ENCODE results near the gene CIZ1.
"Not testable (repeated sequence)": the region's sequence is repeated elsewhere in the genome, so short reads cannot be mapped to it uniquely, and the experiment has no call there.

Gene CIZ1

DNA sequence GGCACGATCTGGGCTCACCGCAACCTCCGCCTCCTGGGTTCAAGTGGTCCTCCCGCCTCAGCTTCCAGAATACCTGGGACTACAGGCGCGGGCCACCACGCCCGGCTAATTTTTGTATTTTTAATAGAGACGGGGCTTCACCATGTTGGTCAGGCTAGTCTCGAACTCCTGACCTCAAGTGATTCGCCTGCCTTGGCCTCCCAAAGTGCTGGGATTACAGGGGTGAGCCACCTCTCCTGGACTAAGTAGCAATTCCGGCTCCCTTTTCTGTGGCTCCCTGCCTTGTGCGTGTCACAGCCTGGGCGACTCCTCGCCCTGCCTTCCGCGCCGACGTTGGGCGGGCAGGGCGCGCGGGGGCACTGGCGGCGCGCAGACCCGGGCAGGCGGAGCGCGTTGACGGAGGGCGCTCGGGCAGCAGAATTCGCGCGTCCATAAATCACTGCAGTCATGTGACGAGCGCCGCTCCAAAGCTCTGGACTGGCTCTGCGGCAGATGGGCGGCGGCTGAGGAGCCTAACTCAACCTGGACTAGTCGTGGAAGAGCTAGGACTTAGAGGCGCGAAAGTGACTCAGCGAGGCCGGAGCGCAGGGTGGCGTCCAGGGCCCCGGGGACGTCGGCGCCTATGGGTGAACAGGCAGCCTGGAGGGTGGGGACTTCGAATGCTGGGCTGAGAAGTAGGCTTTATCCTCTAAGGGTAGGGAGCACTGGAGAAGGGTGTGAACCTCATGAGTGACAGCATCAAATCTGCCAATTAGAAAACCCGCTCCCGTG is 1.4 kb upstream of the CIZ1 start:
- in situ Hi-C loops (cut with MboI; ENCODE audit: low sequenced_read_pairs), result no loop called here

DNA sequence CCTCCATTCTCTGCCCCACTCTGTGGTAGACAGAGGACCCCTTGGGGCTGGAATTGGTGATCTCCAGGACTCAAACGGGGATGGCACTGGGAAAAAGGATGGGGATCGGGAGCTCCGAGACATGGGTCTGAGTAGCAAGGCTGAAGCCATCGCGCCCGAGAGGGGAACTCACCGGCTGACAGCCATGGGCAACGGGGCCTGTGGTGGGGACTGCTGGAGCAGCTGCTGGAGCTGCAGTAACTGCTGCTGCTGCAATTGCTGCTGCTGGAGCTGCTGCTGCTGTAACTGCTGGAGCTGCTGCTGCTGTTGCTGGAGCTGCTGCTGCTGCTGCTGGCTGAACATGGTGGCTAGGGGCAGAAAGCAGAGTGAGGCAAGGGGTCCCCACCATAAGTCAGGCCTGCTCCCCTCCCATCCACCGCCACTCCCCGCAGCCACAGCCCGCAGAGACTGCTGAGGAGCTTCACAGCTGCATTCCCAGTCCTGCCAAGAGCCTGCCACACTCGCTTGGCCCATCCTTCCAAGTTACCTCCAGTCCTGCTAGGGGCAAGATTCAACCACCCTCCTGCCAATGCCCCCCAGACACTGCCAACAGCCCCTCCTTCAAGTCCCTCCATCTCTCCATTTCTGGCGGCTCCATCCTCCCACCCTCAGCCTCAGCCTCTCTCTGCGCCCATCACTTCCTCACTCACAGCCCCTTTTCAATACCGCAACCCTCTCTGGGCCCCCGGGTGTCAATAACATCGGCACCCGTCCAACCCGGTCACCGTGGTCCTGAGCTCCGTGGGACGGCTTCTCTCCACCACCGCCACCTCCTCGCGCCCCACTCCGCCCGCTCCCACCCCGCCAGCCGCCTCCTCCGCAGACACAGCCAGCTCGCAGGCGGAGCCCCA is 611 bp downstream of the CIZ1 start:
- in situ Hi-C loops (cut with MboI; ENCODE audit: low sequenced_read_pairs), result no loop called here

DNA sequence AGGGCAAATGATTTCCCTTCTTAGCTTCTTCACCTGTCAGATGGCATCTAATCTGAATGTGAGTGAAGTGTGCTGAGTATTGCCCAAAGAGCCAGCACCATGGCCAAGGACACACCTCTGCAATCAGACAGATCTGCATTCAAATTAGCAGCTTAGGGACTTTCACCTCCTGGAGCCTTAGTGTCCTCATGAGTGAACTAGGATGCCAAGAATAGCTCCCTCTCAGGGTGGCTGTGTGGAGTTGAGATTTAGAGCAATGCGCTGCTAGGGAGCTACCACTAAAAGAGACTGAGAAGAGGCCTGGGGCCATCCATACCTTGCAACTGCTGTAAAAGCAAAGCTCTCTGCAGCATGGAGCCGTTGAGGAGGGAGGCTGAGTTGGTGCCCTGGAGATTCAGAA is 1.4 kb downstream of the CIZ1 start:
- in situ Hi-C loops (cut with MboI; ENCODE audit: low sequenced_read_pairs), result no loop called here

DNA sequence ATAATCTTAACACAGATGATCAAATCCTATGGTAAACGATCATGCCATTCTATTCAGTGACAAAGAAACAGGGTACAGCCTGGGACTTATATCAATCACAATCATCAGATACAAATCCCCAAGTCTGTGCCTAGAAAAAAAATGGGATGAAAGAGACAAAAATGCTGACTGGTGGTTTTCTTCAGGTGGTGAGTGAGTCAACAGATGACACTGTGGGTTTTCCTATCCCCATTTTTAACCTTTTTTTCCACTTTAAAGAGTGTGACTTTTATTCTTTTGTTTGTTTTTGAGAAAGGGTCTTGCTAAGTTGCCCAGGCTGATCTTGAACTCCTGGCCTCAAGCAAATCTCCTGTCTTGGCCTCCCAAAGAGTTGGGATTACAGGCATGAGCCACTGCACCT is 3.2 kb downstream of the CIZ1 start:
- in situ Hi-C loops (cut with MboI; ENCODE audit: low sequenced_read_pairs), result no loop called here

DNA sequence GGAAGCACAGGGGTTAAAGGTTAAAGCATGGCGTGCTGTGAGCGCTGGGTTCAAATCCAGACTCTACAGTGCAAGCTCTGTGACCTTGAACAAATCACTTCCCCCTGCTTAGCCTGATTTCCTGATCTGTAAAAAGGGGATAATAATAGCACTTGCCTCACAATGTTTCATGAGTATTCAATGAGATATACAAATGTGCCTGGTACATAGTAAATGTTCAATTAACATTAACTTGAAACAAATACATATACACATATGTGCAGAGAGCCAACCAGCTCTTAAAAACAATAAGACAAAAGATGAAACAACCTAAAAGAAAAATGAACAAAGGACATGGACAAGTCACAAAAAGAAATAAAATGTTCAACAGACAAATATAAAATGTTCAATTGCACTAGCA is 4.0 kb downstream of the CIZ1 start:
- in situ Hi-C loops (cut with MboI; ENCODE audit: low sequenced_read_pairs), result no loop called here

DNA sequence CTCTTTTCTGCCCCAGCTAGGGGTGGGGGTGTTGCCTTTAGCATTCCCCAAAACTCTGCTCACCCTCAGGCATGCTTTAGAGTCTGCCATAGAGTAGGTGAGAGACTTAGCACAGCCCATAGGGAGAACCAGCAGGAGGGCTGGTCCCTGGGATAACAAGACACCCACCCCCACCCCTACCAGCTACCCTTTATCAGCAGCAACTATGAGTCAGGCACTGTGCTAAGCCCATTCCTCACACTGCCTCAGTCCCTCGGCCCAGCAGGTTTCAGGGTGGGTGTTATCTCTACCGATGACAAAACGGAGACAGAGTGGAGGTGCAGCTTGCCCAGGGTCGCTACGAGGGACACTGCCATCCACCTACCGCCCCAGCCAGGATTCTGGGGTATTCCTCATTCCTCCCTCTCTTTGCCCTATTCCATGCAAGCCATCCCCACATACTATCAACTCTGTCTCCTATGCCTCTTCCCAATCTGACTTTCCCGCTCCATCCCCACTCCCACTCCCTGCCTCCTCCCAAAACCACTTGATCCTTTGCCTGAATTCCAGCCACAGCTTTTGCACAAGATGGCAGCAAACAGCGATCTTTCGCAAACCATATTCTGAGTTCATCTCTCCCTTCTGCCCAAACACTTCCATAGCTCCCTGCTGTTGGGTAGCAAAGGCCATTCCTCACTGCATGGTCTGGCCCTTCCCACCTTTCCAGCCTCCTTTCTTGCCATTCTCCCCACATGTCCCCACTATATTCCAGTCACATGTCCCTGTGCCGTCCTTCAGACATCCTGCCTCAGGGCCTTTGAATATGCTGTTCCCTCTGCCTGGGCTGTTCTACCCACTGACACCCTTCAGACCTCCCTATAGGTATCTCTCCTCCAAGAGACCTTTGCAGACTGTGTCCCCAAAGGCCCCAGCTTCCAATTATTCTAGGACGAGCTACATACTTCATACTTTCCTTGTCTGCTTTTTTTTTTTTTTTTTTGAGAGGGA is 5.1 kb downstream of the CIZ1 start:
- in situ Hi-C loops (cut with MboI; ENCODE audit: low sequenced_read_pairs), result no loop called here

DNA sequence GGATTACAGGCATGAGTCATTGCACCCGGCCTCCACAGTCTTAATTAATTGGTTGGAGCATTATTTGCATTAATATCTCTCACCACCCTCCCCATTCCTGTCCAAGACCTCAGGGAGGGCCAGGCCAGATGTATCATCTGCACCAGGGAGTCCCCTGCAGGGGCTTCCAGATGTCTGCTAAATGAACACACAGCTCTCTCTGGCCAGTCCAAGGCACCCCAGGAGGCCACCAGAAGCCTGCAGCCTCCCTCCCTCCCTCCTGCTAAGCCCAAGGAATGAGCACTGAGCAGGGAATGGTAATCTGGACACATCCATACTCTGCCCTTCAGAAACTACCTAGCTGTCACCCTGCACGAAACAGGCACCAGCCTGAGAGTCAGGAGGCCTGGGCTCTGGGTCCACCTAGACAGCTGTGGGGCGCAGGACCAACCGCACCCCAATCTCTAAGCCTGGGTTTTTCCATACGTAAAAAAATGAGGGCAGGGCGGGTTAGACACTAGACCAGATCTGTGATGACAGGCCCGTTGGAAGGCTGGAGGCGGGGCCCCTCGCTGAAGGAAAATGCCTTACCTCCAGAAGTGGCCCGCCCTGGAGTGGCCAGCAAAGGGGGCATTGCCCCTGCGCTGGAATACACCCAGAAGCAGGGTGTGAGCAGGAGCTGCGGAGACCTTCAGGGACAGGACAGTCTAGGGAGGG is 8.3 kb downstream of the CIZ1 start:
- in situ Hi-C loops (cut with MboI; ENCODE audit: low sequenced_read_pairs), result no loop called here

DNA sequence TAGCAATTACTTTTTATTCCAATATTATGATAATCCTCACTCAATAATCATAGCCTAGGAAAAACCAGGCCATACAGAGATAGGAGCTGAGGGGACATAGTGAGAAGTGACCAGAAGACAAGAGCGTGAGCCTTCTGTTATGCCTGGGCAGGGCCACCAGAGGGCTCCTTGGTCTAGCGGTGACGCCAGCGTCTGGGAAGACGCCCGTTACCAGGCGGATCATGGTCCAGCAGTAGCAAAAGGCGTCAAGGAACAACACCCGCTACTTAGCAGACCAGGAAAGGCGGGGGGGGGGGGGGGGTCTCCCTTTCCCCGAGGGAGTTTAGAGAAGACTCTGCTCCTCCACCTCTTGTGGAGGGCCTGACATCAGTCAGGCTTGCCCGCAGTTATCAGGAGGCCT is 9.9 kb downstream of the CIZ1 start:
- in situ Hi-C loops (cut with MboI; ENCODE audit: low sequenced_read_pairs), result not testable (repeated sequence)

DNA sequence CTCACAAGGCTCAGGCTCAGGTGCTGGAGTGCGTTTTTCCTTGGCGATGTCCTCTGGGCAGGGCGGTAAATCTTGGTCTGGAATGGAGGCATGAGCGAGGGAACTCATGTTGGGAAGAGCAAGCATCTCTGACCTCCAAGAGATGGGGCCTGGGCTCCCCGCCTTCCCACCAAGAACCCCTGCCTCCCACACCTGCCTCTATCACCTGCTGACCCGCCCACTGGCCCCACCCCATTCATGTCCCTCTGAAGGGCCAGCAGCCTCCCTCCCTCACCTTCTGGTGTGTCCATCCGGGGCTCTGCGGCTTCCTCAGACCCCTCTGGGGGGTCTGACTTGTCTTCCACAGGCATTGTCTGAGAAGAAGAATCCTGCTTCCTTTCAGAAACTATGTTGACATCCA is 10.9 kb downstream of the CIZ1 start:
- in situ Hi-C loops (cut with MboI; ENCODE audit: low sequenced_read_pairs), result no loop called here

DNA sequence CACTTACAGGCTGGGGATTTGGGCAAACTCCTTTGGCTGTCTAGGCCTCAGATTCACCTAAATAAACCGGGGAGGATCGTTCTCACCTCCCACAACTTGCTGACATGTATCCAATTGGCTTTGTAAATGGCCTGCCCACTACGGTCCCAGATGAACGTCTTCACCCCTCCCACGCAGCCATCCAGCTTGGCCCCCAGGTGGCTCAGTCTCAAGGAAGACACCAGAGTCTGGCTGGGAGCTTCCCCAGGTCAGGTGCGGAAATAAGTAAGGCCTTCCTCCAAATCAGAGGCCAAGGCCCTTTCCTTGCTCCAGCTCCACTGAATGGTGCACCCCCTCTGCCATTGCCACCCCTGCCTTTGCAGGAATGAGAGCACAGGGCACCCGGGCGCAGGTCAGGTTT is 11.4 kb downstream of the CIZ1 start:
- in situ Hi-C loops (cut with MboI; ENCODE audit: low sequenced_read_pairs), result no loop called here

DNA sequence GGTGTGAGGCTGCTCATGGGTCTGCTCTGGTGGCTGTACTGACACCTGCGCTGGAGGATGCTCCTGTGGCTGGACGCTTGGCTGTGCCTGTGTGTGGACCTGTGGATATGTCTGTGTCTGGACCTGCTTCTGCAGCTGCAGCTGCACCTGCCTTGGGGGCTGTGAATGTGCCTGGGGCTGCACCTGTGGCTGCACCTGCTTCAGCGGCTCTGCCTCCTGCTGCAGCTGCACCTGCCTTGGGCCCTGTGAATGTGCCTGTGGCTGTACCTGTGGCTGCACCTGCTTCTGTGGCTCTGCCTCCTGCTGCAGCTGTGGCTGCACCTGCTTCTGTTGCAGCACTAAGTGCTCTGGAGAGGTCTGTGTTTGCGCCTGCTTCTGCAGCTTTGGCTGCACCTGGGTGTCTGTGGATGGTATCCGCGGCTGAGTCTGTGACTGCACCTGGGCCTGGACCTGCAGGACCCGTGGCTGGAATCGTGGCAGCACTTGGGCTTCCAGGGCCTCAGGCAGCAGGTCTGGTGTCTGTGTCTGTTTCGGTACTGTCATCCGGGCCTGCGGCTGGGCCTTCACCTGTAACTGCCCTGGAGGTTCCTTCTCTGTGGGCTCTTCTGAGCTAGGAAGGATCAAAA is 12.5 kb downstream of the CIZ1 start:
- in situ Hi-C loops (cut with MboI; ENCODE audit: low sequenced_read_pairs), result no loop called here

DNA sequence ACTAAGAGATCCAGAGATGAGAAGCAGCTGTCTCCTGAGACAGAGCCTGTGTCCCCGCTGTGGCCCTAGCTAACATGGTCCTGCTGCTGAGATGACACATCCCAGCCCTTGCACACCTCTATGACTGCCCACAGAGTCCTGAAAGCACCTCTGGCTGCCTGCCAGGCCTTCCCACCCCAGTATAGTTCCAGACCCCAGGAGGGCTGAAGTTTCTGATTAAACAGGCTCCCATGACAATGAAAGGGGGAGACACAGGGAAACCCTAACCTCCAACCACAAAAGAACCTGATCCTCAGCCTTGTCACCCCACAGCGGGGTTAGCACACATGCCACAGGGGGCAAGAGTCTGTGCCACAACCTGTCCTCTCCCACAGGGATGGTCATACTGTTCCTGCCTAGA is 15.6 kb downstream of the CIZ1 start:
- in situ Hi-C loops (cut with MboI; ENCODE audit: low sequenced_read_pairs), result no loop called here

DNA sequence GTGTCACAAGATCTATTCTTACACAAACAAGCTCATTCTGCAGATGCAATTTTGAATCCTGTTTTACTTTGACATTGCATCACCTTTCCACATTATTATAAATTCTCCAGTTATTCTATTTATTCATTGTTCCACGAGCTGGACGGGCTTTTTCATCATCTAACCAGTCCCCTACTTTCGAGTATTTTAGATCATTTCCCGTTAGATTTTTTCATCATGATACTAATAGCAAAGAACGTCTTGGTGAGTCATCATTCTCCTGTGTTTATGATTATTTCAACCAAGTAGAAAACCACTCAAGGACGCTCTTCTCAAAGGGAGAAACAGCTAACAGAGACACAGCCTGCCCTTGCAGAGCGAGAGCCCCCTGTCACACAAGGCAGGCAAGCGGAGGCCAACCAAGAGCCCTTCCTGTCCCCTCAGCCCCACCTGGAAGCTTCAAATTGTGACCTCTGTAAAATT is 16.2 kb downstream of the CIZ1 start:
- in situ Hi-C loops (cut with MboI; ENCODE audit: low sequenced_read_pairs), result no loop called here

DNA sequence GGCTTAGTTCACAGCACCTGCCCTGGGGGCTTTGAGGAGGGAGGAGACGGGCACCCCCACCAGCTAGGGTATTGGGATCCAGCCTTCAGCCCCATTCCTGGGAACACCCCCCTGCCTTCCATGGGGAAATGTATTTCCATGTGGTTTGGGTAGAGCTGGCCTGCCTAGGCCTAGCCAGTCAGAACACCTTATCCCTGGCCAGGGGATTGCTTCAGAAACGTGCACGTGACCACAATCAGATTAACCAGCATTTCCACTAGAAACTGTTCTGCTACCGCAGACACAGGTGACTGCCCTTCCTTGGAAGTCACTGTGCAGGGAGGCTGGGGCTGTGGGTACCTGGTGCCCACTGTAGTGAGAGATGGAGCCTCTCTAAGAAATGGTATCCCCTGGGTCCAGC is 17.3 kb downstream of the CIZ1 start:
- in situ Hi-C loops (cut with MboI; ENCODE audit: low sequenced_read_pairs), result no loop called here

DNA sequence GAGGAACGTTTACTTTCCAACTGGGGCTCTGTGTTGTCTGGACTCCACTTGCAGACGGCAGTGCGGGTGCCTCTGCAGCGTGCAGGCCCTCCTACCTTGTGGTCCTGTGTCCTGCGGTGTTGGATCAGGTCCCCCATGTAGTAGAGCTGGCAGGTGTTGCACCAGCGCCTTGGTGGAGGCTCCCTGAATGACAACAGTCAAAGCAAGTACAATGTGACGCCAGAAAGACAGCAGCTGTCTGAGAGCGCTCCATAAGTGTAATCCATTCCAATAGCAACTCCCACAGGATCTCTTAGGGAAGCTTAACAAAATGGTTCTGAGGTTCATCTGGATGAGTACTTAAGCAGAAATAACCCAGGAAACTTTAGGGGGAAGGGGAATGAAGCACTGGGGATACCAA is 21.4 kb downstream of the CIZ1 start:
- in situ Hi-C loops (cut with MboI; ENCODE audit: low sequenced_read_pairs), result no loop called here

DNA sequence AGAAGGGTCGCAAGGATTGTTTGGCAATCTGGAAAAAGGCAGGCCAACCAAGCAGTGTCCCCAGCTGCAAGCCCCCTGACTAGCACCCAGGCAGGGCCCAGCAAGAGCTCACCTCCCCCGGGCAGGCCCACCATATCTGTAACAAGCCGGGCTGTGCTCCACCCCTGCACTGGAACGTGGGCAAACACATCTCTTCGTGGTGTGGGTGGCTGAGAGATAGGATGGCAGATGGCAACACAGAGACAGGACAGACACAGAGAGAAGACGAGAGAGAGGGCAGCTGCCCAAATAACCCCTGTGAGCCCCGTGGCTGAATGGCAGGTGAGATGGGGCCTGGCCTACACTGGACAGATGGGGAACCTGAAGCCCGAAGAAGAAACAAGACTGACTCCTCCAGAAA is 21.9 kb downstream of the CIZ1 start:
- in situ Hi-C loops (cut with MboI; ENCODE audit: low sequenced_read_pairs), result no loop called here

DNA sequence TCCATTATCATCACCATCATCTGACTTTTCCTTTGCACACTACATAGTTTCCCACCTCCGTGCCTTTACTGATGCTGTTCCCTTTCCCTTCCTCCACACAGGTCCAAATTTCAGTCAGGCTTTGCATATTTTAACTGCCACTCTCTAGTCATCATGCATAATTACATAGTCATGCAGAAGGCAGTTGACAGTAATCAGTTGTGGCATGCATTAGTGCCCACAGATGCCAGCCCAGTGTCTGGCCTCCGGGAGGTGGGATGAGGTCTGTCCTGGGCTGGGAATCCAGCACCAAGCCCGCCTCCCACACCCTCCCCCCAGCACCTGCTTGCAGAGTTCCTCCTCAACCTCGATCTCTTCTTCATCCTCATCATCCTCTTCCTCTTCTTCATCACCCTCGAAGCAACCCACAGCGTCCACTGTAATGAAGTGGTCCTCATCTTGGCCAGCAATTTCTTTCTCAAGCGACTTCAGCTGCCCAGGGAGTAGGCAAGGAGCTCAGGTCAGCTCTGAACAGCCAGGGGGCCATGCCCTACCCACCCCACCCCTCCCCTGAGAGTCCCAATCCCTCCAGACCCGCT is 22.6 kb downstream of the CIZ1 start:
- in situ Hi-C loops (cut with MboI; ENCODE audit: low sequenced_read_pairs), result no loop called here

DNA sequence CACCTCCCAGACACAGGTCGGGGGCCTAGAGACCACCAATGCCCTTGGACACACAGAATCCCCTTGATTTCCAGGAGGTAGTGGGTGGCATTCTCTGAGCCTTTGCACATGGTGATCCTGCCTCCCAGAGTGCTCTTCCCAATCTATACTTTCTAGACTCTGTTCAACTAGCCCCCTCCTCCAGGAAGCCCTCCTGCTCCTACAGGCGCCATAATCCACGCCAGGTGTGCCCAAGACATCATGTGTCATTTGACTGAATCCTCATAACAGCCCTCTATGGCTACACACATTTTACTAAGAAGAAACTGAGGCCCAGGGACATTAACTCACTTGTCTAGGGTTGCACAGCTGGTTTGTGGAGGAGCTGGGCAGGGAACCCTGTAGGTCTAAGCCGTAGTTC is 24.2 kb downstream of the CIZ1 start:
- in situ Hi-C loops (cut with MboI; ENCODE audit: low sequenced_read_pairs), result no loop called here

DNA sequence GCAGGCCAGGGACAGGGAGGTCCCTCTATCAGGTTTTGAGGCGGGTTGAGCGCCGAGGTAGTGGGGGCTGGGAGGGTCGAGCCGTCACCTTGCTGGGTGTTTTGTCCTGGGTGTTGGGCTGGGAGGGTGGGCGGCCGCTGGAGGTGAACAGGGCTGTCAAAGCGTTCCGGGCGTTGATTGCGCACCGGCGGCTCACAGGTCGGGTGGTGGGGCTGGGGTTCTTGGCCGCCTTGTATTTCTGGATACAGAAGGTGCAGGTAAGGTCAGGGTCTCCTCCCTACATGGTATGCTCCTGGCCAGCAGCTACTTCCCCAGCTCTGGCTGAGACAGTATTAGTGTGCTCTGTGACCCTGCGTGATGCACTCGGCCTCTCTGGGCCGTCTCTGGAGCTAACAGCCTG is 25.2 kb downstream of the CIZ1 start:
- in situ Hi-C loops (cut with MboI; ENCODE audit: low sequenced_read_pairs), result no loop called here

All from HL-60/S4 treated with phorbol 12-myristate 13-acetate at 8.2 ng/mL for 4 days and 3 days (cell line).